Left lobe of liver (tissue), 2 donors: Measurements from ENCODE around the gene ASTN2. TPM values are rescaled to one million over a fixed set of nuclear protein-coding genes. Genes with fewer than 3 reads are reported as not detected.

Experiments
- ATAC-seq: fragments of 200-7000 bp; cut with Tn5 transposase; one replicate; pipeline ENCODE4 v1.9.1; 2020; ENCODE audit warnings: mild to moderate bottlenecking, moderate library complexity
- DNase-seq: peaks from one replicate; pipeline ENCODE4 v3.0.0-alpha.2; 2020; ENCODE audit warnings: low spot score
- total RNA-seq: library from RNA; stranded (reverse); gene quantifications from one replicate; pipeline ENCODE4 v1.2.1, GENCODE V29; 2021
- donor health status: DM: no; HTN: no; CAD: no; lungs with moderate emphysema.
- donor health status: DM: no; HTN: yes; CAD: no.

ASTN2 gene
- total RNA-seq, 1 donor from 2014 or later, result 2.9 TPM

GRCh38 chr9:117306032-117306431, 108.8 kb downstream of the ASTN2 start:
- ATAC-seq, result no peak

GRCh38 chr9:117305454-117305853, 109.4 kb downstream of the ASTN2 start:
- ATAC-seq (no peak), DNase-seq (no peak)

More at GRCh38 chr9:117306032-117306431, 108.8 kb downstream of the ASTN2 start:
- DNase-seq, result no peak

- DNase-seq (no peak), ATAC-seq (no peak)
These were observed 110.3 kb downstream of the ASTN2 start for GRCh38 chr9:117304549-117304948.

GRCh38 chr9:117303643-117304230, 111.1 kb downstream of the ASTN2 start:
- DNase-seq (no peak), ATAC-seq (no peak)

GRCh38 chr9:117302487-117302886, 112.4 kb downstream of the ASTN2 start:
- DNase-seq (no peak), ATAC-seq (no peak)

GRCh38 chr9:117300371-117301110, 114.3 kb downstream of the ASTN2 start:
- ATAC-seq, result no peak

GRCh38 chr9:117296453-117296852, 118.4 kb downstream of the ASTN2 start:
- ATAC-seq, result no peak

More at GRCh38 chr9:117300371-117301110, 114.3 kb downstream of the ASTN2 start:
- no peak for DNase-seq

GRCh38 chr9:117293206-117294114, 121.4 kb downstream of the ASTN2 start:
- DNase-seq (no peak), ATAC-seq (no peak)

More at GRCh38 chr9:117296453-117296852, 118.4 kb downstream of the ASTN2 start:
- no peak for DNase-seq

GRCh38 chr9:117290856-117291622, 123.8 kb downstream of the ASTN2 start:
- no peak for DNase-seq
- ATAC-seq, result no peak

- no peak for ATAC-seq
- DNase-seq, result no peak
These were observed 124.5 kb downstream of the ASTN2 start for GRCh38 chr9:117290306-117290840.

GRCh38 chr9:117286245-117286644, 128.6 kb downstream of the ASTN2 start:
- DNase-seq, result no peak
- no peak for ATAC-seq

- DNase-seq, result no peak
- no peak for ATAC-seq
These were observed 130.4 kb downstream of the ASTN2 start for GRCh38 chr9:117284414-117284813.

- ATAC-seq (no peak), DNase-seq (no peak)
These were observed 132.3 kb downstream of the ASTN2 start for GRCh38 chr9:117282541-117282940.

GRCh38 chr9:117278471-117279035, 136.3 kb downstream of the ASTN2 start:
- no peak for ATAC-seq
- DNase-seq, result no peak

GRCh38 chr9:117278020-117278419, 136.8 kb downstream of the ASTN2 start:
- DNase-seq, result no peak
- ATAC-seq, result no peak

- no peak for ATAC-seq
- no peak for DNase-seq
These were observed 138.4 kb downstream of the ASTN2 start for GRCh38 chr9:117276444-117276843.

- DNase-seq, result no peak
- no peak for ATAC-seq
These were observed 141.2 kb downstream of the ASTN2 start for GRCh38 chr9:117273612-117274011.

- DNase-seq (no peak), ATAC-seq (no peak)
These were observed 145.9 kb downstream of the ASTN2 start for GRCh38 chr9:117268847-117269446.

GRCh38 chr9:117266855-117267497, 147.9 kb downstream of the ASTN2 start:
- ATAC-seq, result no peak

More at GRCh38 chr9:117266855-117267497, 147.9 kb downstream of the ASTN2 start:
- no peak for DNase-seq
